ENCODE results near the gene PRKCZ.

GRCh38 chr1:2032737-2033136 is 17.5 kb upstream of the PRKCZ start:
- TF ChIP-seq EZH2 (IDR thresholded peaks at IDR 0.05; ENCODE audit: insufficient read depth, low read length) (no peak), CTCF (IDR thresholded peaks at IDR 0.05; ENCODE audit: insufficient read depth, low read depth, low read length) (no peak)

Measured in astrocyte (in vitro differentiated cells and primary cell).